ENCODE data around the gene H6PD. TPM values are rescaled to one million over a fixed set of nuclear protein-coding genes. Genes with fewer than 3 reads are reported as not detected.

H6PD gene
- 10 to 100 TPM in 1 of 2 donors, 1 to 10 TPM in 1; 9.3 to 12.8 TPM for total RNA-seq

- Mint-ChIP-seq H3K9me3 (no peaks in the 10 kb centered on the region), H3K27ac (peak within 1 kb of the TSS; percentile 89), H3K4me1 (peaks cover 18% of the 10 kb centered on the region), H3K36me3 (ENCODE audit: low read depth) (peaks cover 5% of the 10 kb centered on the region), H3K27me3 (no peaks in the 10 kb centered on the region), H3K4me3 (peak within 1 kb of the TSS; percentile 82)
- peak; percentile 75 for ATAC-seq (replicated peaks)
Measured at GRCh38 chr1:9234223-9235095, at the start of gene H6PD. Gene H6PD (plus strand): TSS chr1:9234774. CDS start chr1:9244935, 10,161 bp downstream.

- H3K27me3 Mint-ChIP-seq: peaks cover 19% of the 10 kb centered on the region
- H3K27ac Mint-ChIP-seq: no peak overlapping the region
- H3K4me1 Mint-ChIP-seq: no peaks in the 10 kb centered on the region
- no peak overlapping the region for H3K4me3 Mint-ChIP-seq
- no peak for ATAC-seq (replicated peaks)
- peaks cover 6% of the 10 kb centered on the region for H3K36me3 Mint-ChIP-seq (ENCODE audit: low read depth)
- no peaks in the 10 kb centered on the region for H3K9me3 Mint-ChIP-seq
Measured at GRCh38 chr1:9186082-9186859, 48.3 kb upstream of the H6PD start.

GRCh38 chr1:9187004-9187403, 47.6 kb upstream of the H6PD start:
- peaks cover 15% of the 10 kb centered on the region for H3K27me3 Mint-ChIP-seq

GRCh38 chr1:9190234-9190633, 44.3 kb upstream of the H6PD start:
- Mint-ChIP-seq H3K4me1 (no peaks in the 10 kb centered on the region), H3K9me3 (no peaks in the 10 kb centered on the region), H3K27ac (no peak overlapping the region), H3K27me3 (peaks cover 21% of the 10 kb centered on the region), H3K4me3 (no peak overlapping the region), H3K36me3 (ENCODE audit: low read depth) (no peaks in the 10 kb centered on the region)
- ATAC-seq (replicated peaks): no peak

More at GRCh38 chr1:9187004-9187403, 47.6 kb upstream of the H6PD start:
- no peak for ATAC-seq (replicated peaks)
- H3K27ac Mint-ChIP-seq: no peak overlapping the region
- no peaks in the 10 kb centered on the region for H3K36me3 Mint-ChIP-seq (ENCODE audit: low read depth)
- H3K4me3 Mint-ChIP-seq: no peak overlapping the region
- H3K9me3 Mint-ChIP-seq: no peaks in the 10 kb centered on the region
- no peaks in the 10 kb centered on the region for H3K4me1 Mint-ChIP-seq

- peaks cover 21% of the 10 kb centered on the region for H3K27me3 Mint-ChIP-seq
- ATAC-seq (replicated peaks): no peak
- H3K4me1 Mint-ChIP-seq: peaks cover 4% of the 10 kb centered on the region
Measured at GRCh38 chr1:9191231-9191630, 43.3 kb upstream of the H6PD start.

GRCh38 chr1:9192578-9193232, 41.9 kb upstream of the H6PD start:
- Mint-ChIP-seq H3K36me3 (ENCODE audit: low read depth) (no peaks in the 10 kb centered on the region), H3K27me3 (peaks cover 30% of the 10 kb centered on the region), H3K9me3 (no peaks in the 10 kb centered on the region), H3K27ac (no peak overlapping the region), H3K4me1 (peaks cover 10% of the 10 kb centered on the region), H3K4me3 (no peak overlapping the region)
- no peak for ATAC-seq (replicated peaks)

More at GRCh38 chr1:9191231-9191630, 43.3 kb upstream of the H6PD start:
- no peak overlapping the region for H3K27ac Mint-ChIP-seq
- no peaks in the 10 kb centered on the region for H3K9me3 Mint-ChIP-seq
- no peak overlapping the region for H3K4me3 Mint-ChIP-seq
- H3K36me3 Mint-ChIP-seq (ENCODE audit: low read depth): no peaks in the 10 kb centered on the region

- Mint-ChIP-seq H3K9me3 (no peaks in the 10 kb centered on the region), H3K27me3 (peaks cover 35% of the 10 kb centered on the region), H3K36me3 (ENCODE audit: low read depth) (no peaks in the 10 kb centered on the region), H3K4me1 (peaks cover 10% of the 10 kb centered on the region), H3K27ac (no peak overlapping the region), H3K4me3 (no peak overlapping the region)
- no peak for ATAC-seq (replicated peaks)
Measured at GRCh38 chr1:9193233-9193625, 41.3 kb upstream of the H6PD start.

- Mint-ChIP-seq H3K27me3 (peaks cover 41% of the 10 kb centered on the region), H3K9me3 (no peaks in the 10 kb centered on the region), H3K4me1 (peaks cover 10% of the 10 kb centered on the region), H3K36me3 (ENCODE audit: low read depth) (no peaks in the 10 kb centered on the region), H3K27ac (no peak overlapping the region), H3K4me3 (no peak overlapping the region)
- ATAC-seq (replicated peaks): no peak
Measured at GRCh38 chr1:9194024-9194423, 40.5 kb upstream of the H6PD start.

GRCh38 chr1:9195651-9196050, 38.9 kb upstream of the H6PD start:
- peaks cover 49% of the 10 kb centered on the region for H3K27me3 Mint-ChIP-seq
- no peaks in the 10 kb centered on the region for H3K36me3 Mint-ChIP-seq (ENCODE audit: low read depth)
- H3K27ac Mint-ChIP-seq: no peak overlapping the region
- H3K4me1 Mint-ChIP-seq: peaks cover 14% of the 10 kb centered on the region
- ATAC-seq (replicated peaks): no peak
- H3K9me3 Mint-ChIP-seq: no peaks in the 10 kb centered on the region
- H3K4me3 Mint-ChIP-seq: no peak overlapping the region

GRCh38 chr1:9196129-9197040, 38.2 kb upstream of the H6PD start:
- ATAC-seq (replicated peaks): peak; percentile 98
- H3K4me1 Mint-ChIP-seq: peaks cover 19% of the 10 kb centered on the region
- H3K27me3 Mint-ChIP-seq: peaks cover 49% of the 10 kb centered on the region
- H3K9me3 Mint-ChIP-seq: no peaks in the 10 kb centered on the region
- H3K4me3 Mint-ChIP-seq: peak overlapping the region; percentile 15
- H3K36me3 Mint-ChIP-seq (ENCODE audit: low read depth): no peaks in the 10 kb centered on the region
- peak overlapping the region; percentile 51 for H3K27ac Mint-ChIP-seq

GRCh38 chr1:9197186-9198099, 37.1 kb upstream of the H6PD start:
- Mint-ChIP-seq H3K9me3 (no peaks in the 10 kb centered on the region), H3K27me3 (peaks cover 58% of the 10 kb centered on the region), H3K4me3 (no peak overlapping the region), H3K4me1 (peaks cover 19% of the 10 kb centered on the region), H3K27ac (no peak overlapping the region), H3K36me3 (ENCODE audit: low read depth) (no peaks in the 10 kb centered on the region)
- no peak for ATAC-seq (replicated peaks)

- no peak for ATAC-seq (replicated peaks)
- H3K4me1 Mint-ChIP-seq: peaks cover 24% of the 10 kb centered on the region
- H3K9me3 Mint-ChIP-seq: no peaks in the 10 kb centered on the region
- H3K27ac Mint-ChIP-seq: no peak overlapping the region
- no peaks in the 10 kb centered on the region for H3K36me3 Mint-ChIP-seq (ENCODE audit: low read depth)
- H3K27me3 Mint-ChIP-seq: peaks cover 65% of the 10 kb centered on the region
- no peak overlapping the region for H3K4me3 Mint-ChIP-seq
Measured at GRCh38 chr1:9198538-9199361, 35.8 kb upstream of the H6PD start.

All from activated T-helper 17 cell treated with anti-CD3 and anti-CD28 coated beads, Interleukin-2, amount 50 U/mL, for 72 hours (primary cell).